NCI-H82 treated with DMSO at 0.1 percent for 48 hours (cell line): Measurements from ENCODE around the gene CAMK2G.
"Not testable (repeated sequence)": the region's sequence is repeated elsewhere in the genome, so short reads cannot be mapped to it uniquely, and the experiment has no call there.

Experiments
- DNase-seq: peaks from one replicate; lab custom pipeline; 2025; ENCODE audit not compliant: unreplicated experiment; lab: John Stamatoyannopoulos, UW

Gene CAMK2G

DNA sequence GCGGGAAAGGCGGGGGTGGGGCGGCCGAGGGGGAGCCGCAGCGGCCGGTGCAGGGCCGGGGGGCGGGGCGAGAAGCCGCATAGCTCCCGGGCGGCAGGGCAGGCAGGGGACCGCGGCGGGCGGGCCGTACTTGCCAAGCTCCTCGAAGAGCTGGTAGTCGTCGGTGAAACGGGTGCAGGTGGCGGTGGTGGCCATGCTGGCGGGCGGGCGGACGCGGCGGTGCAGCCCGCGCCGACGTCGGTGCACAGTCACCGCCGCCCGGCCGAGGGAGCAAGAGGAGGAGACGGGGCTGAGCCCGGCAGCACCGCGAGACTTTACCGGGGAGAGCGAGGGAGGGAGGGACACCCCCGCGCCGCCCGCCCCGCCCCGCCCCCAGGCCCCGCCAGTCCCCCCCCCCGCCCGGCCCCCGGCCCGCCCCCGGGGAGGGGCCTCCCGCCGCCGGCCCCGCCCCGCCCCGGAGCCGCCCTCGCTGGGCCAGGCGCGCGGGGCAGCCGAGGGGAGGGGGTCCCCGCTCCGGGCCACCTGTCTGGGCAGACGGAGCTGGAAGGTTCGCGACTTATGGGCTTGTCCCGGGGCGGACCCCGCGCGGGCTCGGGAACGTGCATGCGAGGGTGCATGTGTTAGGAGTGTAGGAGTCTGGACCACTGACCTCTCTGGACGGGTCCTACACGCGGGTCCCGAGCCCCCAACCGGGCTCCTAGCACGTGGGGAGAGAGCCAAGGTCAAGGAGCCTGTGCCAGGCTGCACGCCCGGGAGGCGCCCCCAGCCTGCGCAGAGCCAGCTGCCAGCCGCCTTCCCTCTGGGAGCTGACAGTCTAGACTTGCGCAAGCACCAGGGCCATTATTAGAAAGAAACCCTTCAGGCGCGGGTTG lies at the start of gene CAMK2G:
Gene CAMK2G, minus strand, starts transcription at position 289 of the 872 bp plus-strand sequence. Its CDS starts 94 bp downstream, at position 195.
- DNase-seq, result peak; percentile 9

DNA sequence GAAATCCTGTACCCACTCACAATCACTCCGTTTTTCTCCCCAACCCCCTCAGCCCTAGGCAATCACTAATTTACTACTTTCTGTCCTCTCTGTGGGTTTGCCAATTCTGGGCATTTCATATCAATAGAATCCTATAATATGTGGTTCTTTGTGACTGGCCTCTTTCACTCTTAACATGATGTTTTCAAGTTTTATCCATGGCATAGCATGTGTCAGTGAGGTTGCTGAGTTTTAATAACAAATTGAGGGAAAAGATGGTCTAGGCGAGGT lies 48.4 kb upstream of the CAMK2G start:
- no peak for DNase-seq

DNA sequence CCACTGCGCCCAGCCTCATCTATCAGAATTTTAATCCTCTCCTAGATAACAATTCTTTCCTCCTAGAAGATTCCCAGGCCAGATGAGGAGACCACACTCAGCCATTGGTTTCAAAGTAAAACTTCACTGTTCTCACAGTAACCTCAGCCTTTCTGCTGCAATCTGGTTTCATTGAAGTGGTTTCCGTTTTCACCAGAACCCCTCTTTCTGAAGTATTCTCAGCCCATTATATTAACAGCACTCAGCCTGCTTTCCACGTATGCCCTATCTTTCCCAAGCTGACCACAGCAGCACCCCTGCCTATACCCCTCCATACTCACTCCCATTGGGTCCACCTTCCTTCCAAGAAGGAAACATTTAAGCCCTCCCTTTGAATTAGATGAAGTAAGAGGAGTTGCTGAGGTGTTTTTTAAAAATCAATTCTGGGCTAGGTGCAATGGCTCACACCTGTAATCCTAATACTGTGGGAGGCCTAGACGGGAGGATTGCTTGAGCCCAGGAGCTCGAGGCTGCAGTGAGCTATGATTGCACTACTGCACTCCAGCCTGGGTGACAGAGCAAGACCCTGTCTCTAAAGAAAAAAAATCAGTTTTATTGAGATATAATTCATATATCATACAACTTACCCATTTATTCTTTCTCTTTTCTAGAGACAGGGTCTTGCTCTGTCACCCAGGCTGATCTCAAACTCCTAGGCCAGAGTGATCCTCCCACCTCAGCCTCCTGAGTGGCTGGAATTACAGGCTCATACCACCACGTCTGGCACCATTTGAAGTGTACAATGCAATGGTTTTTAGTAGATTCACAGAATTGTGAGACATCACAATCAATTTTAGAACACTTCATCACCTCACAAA lies 47.9 kb upstream of the CAMK2G start:
- DNase-seq, result no peak

DNA sequence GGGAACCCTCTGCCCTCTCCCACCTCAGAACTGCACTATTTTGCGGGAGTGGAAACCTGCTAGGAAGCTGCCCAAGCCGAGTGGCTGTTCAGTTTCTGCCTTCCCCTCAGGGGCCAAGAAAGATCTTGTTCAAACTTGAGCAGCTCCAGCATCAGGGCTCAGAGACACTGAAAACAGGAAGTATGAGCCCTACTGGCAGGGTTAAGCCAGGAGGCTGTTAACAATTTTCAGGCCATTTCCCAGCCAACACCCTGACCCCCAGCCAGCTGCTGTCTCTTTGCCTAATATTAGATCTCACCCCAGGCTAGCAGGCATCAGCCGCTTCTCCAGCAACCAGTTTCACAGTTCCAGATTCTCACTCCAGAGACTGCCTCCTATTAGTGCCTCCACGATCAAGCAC lies 45.7 kb upstream of the CAMK2G start:
- no peak for DNase-seq

DNA sequence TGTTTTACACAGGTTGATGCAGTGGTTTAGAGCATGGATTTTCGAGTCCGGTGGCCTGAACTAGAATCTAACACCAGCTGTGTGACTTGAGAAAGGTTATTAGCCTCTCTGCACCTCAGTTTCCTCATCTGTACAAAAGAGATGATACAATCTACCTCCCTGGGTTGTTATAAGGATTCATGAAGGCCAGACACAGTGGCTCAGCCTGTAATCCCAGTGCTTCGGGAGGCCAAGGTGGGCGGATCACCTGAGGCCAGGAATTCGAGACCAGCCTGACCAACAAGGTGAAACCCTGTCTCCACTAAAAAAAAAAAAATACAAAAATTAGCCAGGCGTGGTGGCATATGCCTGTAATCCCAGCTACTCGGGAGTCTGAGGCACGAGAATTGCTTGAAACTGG lies 45.1 kb upstream of the CAMK2G start:
- DNase-seq, result not testable (repeated sequence)

DNA sequence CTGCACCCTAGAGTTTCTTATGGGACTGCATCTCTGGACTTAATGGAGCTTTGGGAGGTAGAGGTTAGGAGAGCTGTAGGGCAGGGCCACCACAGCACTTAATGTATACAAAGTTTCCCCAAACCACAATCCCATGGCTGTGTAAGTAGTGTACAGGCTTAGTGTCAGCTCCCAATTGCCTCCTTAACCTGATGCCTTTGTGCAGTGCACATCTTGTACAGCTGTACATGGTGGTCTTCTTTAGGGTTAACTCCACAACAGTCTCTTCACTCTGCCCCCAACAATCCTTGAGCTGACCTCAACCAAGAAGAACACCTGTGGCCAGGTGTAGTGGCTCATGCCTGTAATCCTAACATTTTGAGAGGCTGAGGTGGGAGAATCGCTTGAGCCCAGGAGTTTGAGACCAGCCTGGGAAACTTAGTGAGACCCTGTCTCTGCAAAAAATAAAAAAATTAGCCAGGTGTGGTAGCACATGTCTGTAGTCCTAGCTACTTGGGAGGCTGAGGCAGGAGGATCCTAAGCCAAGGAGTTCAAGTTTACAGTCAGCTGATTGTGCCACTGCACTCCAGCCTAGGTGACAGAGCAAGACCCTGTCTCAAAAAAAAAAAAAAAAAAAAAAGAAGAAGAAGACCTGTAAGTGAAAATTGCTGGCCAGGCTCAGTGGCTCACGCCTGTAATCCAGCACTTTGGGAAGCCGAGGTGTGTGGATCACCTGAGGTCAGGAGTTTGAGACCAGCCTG lies 43.4 kb upstream of the CAMK2G start:
- no peak for DNase-seq

DNA sequence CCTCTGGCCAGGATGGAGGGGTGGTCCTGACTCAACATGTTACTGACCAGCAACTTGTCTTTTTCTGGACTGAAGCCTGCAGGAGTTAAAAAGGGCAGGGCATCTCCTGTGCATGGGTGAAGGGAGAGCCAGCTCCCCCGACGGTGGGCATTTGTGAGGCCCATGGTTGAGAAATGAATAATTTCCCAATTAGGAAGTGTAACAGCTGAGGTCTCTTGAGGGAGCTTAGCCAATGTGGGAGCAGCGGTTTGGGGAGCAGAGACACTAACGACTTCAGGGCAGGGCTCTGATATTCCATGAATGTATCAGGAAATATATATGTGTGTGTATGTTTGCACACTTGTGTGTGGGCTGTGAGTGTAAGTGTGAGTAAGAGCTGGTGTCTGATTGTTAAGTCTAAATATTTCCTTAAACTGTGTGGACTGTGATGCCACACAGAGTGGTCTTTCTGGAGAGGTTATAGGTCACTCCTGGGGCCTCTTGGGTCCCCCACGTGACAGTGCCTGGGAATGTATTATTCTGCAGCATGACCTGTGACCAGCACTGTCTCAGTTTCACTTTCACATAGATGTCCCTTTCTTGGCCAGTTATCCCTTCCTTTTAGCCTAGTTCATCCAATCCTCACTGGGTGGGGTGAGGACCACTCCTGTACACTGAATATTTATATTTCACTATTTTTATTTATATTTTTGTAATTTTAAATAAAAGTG lies 42.6 kb upstream of the CAMK2G start:
- no peak for DNase-seq

DNA sequence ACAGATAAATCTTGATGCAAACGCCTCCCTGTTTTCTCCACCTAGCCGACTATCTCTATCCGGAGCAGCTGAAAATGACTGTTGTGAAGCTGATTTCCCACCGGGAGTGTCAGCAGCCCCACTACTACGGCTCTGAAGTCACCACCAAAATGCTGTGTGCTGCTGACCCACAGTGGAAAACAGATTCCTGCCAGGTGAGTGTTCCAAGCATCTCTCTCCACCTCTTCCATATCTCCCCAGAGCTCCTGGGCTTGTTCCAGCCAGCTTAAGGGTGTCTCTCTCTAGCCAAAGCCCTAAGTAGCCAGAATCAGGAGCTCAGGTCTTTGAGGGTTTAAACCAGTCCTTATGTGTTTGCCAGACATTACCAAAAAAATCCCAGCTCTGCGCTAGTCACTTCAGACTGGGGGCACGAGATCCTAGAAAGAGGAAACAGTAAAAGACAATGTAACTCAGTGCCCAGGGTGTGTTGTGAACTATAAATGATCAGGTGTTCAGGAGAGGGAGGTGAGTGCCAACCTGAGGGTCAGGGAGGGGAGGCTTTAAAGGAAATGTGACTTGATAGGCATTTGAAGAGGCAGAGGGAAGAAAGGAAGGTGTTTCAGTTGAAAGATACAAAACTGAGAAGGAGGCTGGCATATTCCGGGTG lies 41.0 kb upstream of the CAMK2G start:
- DNase-seq, result no peak

DNA sequence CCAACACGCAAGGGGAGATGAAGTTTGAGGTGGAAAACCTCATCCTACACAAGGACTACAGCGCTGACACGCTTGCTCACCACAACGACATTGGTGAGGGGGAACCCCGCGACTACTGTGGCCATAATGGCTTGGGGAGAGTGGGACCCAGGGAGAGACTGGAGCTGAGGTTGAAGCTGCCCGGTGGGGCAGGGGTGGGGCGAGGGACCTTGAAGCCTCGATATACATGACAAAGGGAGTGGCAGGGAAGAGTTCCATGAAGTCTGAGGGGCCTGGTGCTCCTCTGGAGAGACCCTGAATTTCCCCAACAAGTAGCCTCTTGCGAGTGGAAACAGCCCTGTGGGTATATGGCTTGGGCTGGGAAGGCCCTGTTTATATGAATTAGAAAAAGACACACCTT lies 39.7 kb upstream of the CAMK2G start:
- no peak for DNase-seq

DNA sequence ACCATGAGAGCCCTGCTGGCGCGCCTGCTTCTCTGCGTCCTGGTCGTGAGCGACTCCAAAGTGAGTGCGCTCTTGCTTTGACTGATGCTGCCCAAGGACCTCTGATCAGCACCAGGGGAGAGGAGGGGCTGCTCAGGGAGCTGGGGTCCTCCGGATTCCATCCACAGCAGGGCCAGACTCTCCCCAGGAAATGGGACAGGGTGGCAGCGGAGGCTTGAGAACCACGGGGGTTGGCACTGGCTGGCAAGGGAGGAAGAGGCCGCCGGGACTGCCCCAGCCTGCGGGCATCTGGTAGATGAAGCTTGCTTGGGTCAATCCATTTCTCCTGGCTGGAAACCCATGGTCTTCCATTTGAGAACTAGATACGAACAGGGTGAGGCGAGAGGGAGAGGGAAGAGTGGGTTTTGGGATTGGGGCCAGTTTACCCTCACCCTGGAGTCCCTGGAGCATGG lies 37.2 kb upstream of the CAMK2G start:
- DNase-seq, result no peak

DNA sequence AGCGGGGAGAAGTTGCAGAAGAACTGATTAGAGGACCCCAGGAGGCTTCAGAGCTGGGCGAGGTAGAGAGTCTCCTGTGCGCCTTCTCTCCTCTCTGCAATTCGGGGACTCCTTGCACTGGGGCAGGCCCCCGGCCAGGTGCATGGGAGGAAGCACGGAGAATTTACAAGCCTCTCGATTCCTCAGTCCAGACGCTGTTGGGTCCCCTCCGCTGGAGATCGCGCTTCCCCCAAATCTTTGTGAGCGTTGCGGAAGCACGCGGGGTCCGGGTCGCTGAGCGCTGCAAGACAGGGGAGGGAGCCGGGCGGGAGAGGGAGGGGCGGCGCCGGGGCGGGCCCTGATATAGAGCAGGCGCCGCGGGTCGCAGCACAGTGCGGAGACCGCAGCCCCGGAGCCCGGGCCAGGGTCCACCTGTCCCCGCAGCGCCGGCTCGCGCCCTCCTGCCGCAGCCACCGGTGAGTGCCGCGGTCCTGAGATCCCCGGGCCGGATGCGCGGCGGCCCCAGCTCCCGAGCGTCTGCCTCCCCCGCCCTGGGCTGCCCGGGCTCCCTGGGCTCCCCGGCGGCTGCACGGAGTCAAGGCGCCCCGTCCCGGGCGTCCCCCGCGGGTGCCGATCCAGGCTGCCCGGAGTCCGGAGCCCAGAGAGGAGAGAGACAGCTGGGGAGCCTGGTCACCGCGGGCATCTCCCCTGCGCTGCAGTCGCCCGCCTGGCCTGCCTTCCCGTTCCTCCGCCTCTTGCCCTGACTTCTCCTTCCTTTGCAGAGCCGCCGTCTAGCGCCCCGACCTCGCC lies 36.6 kb upstream of the CAMK2G start, which contains the start of gene PLAU:
Gene PLAU, plus strand, starts transcription at position 369 of the 789 bp plus-strand sequence. CDS start 424 bp downstream, outside the sequence.
- DNase-seq, result no peak

DNA sequence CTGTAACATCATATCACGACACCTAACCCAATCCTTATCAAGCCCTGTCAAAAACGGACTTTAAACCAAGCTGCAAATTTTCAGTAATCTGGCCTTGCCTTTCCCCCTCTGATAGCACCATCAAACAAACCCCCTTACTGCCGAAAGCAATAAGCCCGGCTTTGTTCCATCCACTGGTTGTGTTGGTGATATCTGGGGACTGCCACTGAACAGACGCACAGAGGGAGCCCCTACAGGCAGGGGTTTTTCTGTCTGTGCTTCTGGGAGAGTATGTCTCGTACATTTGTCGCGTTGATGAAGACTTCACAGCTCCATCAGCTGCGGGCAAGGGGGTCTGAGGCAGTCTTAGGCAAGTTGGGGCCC lies 36.0 kb upstream of the CAMK2G start:
- DNase-seq, result no peak

DNA sequence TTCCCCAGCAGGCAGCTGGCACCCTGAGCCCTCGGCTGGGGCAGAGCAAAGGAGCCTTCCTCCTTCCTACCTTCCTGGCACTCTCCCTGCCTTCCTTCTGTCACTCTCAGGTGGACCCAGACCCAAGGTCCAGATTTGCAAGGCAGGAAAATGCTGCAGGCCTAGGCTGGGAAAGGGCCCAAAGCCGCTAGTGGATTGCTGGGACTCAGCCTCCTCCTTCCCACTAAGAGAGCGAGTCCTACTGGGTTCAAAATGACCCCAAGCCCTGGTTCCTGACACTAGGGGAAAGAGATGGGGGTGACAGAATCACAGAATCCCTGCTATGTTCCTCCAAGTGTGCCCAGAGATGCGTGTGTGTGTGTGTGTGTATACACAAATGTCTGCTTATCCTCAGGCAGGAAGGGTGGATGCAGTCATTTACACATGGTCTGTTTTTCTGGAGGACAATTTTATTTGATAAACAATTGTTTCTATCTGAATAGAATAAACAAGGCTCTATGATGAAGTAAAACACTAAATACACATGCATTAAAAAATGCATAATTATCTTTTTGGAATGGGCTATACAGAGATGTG lies 35.3 kb upstream of the CAMK2G start:
- no peak for DNase-seq

DNA sequence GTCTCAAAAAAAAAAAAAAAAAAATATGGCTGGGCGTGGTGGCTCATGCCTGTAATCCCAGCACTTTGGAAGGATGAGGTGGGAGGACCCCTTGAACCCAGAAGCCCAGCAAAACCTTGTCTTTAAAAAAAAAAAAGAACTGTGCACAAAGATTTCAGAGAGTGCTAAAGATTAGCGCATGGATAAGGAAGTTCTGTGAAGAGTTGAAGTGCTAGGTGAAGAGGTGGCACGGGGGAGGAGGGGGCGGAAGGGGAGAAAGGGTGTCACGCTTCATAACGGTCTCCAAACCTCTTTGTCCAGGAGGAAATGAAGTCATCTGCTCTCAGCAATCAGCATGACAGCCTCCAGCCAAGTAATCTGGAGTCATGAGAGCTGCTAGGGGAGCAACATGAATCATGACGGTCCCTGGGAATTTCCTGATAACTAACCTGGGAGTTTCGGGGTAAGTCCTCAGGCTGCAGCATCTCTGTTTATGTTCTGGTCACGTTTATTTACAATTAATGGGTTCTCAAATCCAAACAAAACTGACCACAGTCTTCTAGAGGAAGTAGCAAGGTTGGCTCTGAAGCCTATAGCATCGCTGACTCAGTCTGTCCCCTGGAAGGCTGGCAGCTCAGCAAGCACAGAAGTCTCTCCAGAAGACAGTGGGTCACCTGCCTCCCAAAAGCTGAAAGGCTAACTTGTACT lies 34.6 kb upstream of the CAMK2G start:
- no peak for DNase-seq

DNA sequence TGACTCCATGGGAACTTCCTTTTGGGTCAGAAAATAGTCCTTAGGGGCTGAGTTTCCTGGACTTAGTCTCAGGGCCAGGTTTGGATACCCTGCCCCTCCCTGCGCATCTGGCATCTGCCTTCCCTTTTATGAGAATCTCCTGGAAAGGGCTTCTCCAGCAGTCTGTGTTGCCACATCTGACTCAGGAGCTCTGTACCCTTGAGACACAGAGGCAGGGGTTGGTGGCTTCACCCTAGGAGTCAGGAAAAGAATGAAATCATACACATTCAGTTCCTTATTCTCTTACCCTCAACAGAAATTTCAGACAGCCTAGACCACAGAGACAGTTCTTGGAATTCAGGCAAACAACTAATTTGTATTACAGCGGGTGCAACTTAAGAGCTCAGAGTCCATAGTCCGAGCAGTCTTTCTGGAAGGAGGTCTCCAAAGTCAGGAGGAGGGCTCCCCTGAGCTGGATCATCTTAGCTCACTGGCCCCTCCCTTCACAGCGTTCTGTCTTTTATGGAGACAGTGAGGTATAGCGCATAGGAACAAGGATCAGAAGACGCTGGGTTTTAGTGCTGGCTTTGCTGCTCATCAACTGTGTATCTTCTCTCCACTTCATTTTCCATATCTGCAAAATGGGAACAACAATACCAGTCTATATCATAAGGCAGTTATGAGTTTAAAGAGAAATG lies 33.6 kb upstream of the CAMK2G start:
- DNase-seq, result no peak

DNA sequence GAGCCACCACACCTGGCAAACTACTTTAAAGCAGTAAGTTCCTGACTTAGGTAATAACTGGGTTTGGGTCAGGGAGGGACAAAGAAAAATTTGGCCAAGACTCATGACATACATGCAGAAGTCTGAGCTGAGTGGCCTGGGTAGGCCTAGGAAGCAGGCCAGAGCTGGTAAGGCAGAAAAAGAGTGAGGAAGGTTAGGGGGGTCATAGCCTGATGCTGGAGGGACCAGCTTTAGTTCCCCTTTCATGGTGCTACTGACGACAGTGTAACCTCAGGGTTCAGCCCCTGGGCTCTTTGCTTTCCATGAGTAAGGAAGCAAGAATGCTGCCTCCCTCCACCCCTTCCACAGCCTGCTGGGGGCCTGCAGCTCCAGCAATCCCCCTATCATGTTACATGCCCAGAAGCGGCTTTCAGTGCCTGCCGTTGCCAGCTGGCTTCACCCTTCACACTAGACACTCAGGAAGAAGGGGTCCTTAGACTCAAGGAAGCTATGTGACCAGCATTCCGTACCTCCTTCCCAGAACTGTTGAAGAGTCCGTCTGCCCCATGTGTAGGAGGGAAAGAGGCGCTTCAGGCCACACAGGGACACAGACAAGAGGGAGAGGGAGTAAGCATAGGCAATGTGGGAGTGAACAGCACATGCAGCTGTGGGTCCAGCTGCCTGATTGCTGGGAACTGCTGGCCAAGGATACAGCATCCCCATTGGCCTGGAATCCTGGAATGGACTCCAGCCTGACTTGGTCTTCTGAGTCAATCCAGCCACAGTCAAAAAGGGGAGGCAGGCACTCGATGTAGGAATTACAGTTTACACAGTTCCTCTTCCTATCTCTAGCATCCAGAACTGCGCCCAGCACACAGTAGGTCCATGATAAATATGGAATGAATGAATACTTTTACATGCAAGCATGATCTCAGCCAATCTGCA lies 32.4 kb upstream of the CAMK2G start:
- no peak for DNase-seq
